HG03097 (cell line): ENCODE measurements around the gene MTFMT.
"Not testable (repeated sequence)": the region's sequence is repeated elsewhere in the genome, so short reads cannot be mapped to it uniquely, and the experiment has no call there.

Source experiments
- ATAC-seq: cut with Tn5 transposase; IDR thresholded peaks from one replicate; pipeline ENCODE4 v1.9.1; 2021; ENCODE audit not compliant: unreplicated experiment, low FRiP score

Gene MTFMT

DNA sequence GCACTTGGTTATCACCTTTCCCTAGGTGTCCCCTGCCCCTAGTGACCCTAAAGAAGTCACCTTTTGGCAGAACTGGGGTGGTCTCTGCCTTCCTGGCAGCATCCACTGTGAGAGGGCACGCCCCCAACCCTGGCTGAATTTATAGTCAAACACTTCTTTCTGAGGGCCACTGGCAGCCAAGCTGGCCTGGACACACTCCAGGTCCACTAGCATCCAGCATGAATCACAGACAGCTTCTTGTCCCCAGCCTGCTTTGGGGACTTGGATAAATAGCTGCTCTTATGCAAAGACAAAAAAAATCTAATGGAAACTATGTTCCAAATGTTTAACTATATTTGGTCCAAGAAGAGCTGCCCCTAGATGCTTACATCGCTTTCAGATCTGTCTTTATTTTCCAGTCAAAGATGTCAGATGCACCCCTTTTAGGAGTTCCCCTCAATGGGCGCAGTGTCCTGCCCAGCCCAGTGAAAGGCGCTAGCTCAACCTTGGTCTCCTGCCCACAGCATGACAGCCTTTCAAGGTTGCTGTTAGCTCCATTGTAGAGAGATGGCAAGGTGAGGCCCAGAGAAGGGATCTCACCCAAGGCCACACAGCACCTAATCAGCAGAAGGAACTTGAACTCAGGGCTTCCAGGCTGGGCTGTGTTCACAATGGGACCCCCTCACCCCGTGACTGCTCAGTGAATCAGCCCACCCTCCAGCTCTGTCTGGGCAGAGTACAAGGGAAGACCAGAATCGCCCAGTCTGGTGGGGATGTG lies 31.4 kb upstream of the MTFMT start:
- no peak for ATAC-seq

DNA sequence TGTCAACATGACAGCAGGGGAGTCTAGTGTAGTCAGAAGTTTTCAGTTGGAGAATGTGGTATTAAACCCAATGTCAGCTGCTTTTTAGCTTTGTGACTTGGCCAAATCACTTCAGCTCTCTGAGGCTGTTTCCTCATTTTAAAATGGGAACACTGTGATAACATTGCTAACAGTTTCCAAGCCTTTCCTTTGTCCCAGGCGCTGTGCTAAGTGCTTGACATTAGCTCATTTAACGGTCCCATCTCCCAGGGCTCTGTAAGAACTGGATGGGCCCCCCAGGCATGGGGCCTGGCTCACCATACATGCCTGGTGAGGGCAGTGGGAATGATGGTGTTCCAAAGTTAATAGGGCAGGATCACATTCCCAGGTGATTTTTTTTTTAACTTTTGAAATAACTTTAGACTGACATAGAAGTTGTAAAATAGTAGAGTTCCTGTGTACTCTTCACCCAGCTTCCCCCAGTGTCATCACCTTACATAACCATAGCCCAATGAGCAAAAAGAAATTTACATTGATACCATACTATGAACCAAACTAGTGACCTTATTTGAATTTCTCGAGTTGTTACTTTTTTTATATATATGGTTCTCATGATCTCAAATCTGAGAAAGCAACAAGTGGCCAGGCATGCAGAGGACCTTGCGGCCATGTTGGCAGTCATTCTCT lies 30.6 kb upstream of the MTFMT start:
- no peak for ATAC-seq

DNA sequence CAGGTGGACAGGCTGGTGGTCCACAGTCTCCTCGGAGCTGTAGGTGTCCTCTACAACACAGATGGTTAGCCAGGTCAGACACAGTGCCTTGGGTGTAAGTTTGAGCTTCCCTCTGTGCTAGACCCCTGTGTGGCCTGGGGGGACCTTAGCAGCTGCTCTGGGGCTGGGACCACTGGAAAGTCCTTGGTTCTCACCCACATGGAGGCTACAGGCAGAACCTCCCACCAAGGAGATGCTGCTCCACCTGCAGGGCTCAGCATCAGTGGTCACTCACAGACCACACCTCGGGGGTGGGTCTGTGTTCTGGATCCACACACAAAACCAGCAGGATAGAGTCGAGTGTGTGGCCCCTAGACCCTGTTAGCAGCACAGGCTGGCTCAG lies 29.9 kb upstream of the MTFMT start:
- no peak for ATAC-seq

DNA sequence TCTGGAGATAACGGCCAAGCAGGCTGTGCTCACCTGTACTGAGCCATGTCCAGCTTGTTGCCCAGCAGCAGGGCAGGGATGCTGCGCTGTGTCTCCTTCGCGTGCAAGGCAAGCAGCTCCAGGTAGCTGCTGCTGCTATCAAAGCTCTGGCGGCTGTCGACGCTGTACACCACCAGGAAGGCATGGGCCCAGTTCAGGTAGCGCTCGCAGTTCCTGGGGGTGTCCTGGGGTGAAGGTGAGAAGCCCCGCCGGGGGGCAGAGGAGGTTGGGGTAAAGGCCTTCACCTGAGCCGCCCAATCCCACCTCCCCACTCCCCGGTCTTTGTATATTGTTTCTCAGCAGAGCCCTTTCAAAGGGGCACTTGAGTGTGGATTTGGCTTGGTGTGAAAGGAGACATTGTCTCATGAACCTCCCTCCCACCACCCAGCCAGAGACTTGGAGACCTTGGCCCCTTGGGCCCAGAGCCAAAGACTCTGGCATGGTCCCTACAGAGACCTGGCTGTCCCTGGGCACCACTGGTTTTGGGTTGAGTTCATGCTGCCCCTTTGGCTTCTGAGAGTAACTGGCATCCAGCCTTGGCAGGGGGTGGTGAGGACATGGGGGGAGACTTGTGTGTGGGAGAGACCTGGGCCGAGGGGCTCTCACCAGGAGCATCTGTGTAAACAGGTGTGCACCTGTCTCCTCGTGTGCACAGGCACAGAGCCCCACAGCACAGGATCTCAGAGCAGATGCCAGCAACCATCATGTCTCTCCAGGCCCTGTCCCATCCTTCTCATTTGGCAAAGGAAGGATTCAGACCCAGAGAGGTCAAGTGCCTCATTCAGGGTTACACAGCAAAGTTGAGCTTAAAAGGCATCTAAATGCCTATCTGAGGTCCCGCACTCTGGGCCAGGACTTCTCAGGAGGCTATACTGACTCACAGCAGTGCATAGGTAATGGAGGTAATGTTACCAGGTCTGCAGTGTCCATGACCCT lies 29.2 kb upstream of the MTFMT start:
- ATAC-seq: no peak

GRCh38 chr15:65057549-65057940 lies 28.1 kb upstream of the MTFMT start:
- ATAC-seq: no peak

GRCh38 chr15:65056868-65057548 lies 27.6 kb upstream of the MTFMT start:
- no peak for ATAC-seq

DNA sequence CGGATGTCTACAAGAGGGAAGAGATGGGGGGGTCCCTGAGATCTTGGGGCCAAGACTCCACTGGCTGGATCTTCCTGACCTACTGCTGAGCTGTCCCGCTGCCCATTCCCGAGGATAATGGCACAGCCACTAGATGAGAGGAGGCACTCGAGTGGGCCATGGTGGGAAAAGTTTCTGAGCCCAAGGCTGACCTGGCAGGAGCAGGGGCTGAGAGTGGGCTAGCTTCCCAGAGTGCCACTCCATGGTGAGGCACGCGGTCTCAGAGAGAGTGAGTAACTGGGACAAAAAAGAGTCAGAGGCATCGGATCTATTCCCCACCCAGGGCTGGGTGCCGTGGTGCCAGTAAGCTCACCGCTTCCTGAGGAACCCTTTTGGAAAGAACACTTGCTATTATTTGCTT lies 26.7 kb upstream of the MTFMT start:
- ATAC-seq: no peak

DNA sequence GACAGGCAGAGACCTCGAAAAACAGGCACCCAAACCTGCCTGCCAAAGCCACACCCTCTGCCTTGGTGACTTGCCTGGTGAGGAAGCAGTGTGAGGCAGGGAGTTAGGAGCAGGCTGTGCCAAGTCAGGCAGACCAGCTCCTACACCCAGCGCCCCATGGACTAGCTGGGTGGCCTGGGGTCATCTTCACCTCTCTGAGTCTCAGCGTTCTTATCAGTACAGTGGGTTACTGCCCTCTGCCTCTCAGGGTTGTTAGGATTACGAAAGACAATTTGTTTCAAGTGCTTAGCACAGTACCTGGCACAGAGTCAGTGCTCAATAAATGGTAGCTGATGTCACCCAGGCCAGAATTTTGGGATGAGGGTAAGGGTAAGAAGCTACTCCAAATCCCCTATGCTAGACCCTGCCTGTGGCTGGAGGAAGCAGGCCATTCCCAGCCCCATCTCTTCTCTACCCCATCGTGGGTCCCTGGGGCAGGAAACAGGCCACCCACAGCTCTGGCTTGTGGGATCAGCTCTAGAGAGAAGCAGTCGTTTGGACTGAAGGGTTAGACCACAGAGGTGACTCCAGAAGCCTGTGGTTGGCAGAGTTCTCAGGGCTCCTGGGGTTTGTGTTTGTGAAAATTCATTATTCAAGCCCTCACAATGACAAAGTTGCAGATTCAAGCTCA lies 25.9 kb upstream of the MTFMT start:
- ATAC-seq: no peak

GRCh38 chr15:65054333-65055200 lies 25.1 kb upstream of the MTFMT start:
- no peak for ATAC-seq

DNA sequence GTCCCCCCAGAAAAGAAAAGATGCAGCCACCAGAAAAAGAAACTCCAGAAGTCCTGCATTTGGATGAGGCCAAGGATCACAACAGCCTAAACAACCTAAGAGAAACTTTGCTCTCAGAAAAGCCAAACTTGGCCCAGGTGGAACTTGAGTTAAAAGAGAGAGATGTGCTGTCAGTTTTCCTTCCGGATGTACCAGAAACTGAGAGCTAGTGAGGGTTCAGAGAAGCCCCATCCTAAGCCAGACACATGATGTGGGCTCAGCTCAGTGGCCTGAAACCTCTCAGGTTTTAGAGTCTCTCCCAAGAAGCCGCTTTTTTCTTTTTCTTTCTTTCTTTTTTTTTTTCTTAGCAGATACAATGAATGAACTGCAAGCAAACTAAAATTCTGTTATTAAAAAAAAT lies 23.5 kb upstream of the MTFMT start:
- ATAC-seq: no peak

- ATAC-seq: no peak
These were observed 21.8 kb upstream of the MTFMT start for GRCh38 chr15:65051266-65051665.

GRCh38 chr15:65050270-65050669 lies 20.8 kb upstream of the MTFMT start:
- no peak for ATAC-seq

DNA sequence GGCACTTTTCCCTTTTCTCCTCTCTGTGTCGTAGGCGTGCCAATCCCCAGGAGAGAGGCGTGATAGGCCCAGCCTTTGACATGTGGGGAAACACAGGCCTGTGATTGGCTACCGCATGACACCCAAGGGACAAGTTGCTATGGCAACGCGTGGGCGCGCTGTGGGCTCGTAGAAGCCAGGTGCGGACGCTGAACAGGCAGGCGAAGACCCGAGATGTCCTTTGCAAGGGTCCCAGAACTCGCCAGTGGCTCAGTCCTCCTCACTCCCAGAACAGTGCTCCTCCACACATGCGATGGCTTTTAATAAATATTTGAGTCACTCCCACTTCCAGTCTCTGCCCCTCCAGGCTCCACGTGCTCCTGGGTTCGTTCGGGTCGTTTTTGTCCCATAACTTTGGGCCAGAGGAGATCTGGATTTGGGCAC lies 20.0 kb upstream of the MTFMT start:
- peak; percentile 75 for ATAC-seq

GRCh38 chr15:65048241-65048640 lies 18.8 kb upstream of the MTFMT start:
- no peak for ATAC-seq

DNA sequence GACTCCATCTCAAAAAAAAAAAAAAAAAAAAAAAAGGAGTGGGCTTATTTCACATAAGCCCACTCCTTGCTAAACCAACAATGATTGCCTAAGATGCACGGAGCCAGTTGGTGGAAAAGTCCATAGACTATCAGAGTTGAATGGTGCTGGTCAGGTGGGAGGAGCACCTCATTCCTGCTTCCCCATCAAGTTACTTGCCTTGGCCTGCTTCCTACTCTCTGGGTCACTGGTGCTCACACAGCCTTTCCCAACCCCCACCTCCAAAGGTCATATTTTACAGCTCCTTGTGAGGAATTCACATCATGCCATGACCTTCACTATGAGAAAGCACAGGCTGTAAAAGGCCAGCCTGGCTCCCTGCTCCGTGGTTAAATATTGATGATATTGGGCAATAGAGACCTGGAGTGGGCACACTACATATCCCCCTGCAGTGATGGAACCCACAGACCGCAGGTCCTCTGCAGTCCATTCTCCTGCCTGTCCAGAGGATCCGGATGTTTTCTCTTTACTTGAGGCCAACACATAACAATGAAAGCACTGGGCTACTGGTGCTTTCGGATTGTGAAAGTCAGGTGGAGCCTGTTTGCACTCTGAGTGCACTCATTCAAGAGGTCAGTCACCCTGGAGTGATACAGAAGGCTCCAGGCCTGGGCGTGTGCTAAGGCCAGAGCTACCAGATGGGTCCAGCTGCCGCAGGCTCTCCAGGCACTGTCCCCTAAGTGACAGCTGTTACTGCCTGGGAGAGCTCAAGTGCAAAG lies 15.5 kb upstream of the MTFMT start, which contains the start of gene SLC51B:
TSS of gene SLC51B (plus strand) at position 664 of the 758 bp plus-strand sequence. CDS start 4,618 bp downstream, outside the sequence.
- ATAC-seq: no peak

DNA sequence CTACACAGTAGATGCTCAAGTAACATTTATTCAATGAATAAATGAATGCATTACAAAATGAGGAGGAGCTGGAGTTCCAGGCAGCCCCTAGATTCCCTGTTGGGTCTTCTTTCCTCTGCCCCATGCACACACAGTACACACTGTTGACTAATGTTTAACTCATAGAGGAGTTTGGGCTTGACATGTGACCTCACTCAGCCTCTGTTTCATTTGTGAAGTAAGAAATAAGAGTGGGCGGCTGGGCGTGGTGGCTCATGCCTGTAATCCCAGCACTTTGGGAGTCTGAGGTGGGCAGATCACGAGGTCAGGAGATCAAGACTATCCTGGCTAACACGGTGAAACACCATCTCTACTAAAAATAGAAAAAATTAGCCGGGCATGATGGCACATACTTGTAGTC lies 14.8 kb upstream of the MTFMT start:
- not testable (repeated sequence) for ATAC-seq

DNA sequence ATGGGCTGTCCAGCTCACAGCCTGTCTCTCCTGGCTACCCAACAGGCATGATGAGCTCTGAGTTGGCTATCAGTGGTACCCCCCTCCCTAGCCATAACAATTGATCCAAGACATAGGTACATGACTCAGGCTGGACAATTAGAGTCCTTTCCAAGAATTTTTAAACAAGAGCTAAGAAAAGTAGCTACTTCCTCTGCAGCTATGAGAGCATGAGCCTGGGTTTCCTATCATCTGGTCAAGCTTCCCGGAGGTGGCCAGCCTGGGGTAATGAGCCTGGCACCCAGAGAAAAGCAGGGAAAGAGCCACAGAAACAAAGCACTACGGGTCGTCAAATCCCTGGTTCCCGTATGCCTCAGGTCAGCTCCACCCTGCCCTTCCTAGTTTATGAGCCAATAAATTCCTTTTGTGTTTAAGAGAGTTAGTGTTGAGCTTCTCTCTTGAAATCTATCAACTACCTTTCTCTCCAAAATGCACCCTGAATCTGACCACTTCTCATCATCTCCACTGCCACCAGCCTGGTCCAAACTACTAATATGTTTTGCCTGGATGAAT lies 13.4 kb upstream of the MTFMT start:
- no peak for ATAC-seq

DNA sequence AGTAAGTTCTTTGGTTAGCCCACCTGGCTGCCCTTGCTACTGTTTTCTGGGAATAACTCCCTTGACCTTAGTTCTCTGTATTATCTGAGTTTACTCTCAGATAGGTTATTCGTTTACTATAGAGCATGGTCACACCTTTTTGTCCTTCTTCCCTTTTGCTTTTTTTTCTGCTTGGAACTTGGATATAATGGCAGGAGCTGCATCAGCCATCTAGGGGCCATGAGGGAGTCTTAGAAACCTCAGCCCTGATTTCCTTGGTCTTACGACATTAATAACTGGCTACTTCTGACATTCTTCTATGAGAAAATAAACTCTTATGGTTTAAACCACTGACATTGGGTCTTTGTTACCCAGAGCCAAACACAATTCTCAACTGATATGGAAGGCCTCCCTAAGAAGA lies 12.3 kb upstream of the MTFMT start:
- ATAC-seq: no peak
